Measurements from ENCODE around the gene ADPRS.

Gene ADPRS

DNA sequence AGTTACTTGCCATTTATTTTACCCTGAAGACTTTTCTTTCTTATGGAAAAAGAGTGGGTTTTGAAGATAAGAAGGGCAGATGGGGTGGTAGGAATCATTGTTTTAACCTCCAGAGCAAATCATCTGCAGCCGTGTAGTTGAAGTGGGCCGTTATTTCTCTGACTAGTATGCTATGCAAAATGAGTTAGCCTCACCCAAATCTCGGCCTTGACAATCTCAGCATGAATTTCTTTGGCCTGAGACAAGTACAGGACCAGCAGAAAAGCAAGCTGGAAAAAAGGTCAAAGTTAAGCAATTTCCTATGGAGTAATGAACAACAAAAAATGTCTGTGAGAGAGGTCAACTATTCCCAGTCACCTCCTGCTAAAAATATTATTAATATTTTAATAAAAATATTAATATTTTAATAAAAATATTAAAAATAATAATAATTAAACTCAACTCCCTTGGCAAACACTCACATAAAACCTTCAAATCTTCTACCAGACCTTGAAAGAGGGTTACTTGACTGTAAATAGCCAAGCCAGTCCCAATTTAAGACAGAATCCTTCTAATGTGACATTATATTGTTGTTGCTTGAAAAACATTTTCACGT lies 11.6 kb upstream of the ADPRS start:
- H3K9me3 ChIP-seq (ENCODE audit: low read length) = no peaks in the 10 kb centered on the region
- no peak overlapping the region for H2AFZ ChIP-seq (ENCODE audit: low read length)
- H3K79me2 ChIP-seq (ENCODE audit: insufficient read depth, low read length) = no peaks in the 10 kb centered on the region
- H3F3A ChIP-seq (ENCODE audit: insufficient read depth, low read length) = no peaks in the 10 kb centered on the region
- no peak overlapping the region for H3K4me3 ChIP-seq (ENCODE audit: low read depth, low read length, poor library complexity, severe bottlenecking)
- H4K20me1 ChIP-seq (ENCODE audit: insufficient read depth, low read length) = no peaks in the 10 kb centered on the region
- no peak overlapping the region for H3K27ac ChIP-seq (ENCODE audit: low read depth, low read length, poor library complexity, severe bottlenecking)
- no peaks in the 10 kb centered on the region for H3K36me3 ChIP-seq (ENCODE audit: insufficient read depth, low read length)
- H3K27me3 ChIP-seq (ENCODE audit: insufficient read depth, low read length) = no peaks in the 10 kb centered on the region
- no peaks in the 10 kb centered on the region for H3K9me2 ChIP-seq (ENCODE audit: low read depth, low read length)
- no peak overlapping the region for H3K4me2 ChIP-seq (ENCODE audit: low read length)
- TF ChIP-seq, protein P1, sequence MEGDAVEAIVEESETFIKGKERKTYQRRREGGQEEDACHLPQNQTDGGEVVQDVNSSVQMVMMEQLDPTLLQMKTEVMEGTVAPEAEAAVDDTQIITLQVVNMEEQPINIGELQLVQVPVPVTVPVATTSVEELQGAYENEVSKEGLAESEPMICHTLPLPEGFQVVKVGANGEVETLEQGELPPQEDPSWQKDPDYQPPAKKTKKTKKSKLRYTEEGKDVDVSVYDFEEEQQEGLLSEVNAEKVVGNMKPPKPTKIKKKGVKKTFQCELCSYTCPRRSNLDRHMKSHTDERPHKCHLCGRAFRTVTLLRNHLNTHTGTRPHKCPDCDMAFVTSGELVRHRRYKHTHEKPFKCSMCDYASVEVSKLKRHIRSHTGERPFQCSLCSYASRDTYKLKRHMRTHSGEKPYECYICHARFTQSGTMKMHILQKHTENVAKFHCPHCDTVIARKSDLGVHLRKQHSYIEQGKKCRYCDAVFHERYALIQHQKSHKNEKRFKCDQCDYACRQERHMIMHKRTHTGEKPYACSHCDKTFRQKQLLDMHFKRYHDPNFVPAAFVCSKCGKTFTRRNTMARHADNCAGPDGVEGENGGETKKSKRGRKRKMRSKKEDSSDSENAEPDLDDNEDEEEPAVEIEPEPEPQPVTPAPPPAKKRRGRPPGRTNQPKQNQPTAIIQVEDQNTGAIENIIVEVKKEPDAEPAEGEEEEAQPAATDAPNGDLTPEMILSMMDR (IDR thresholded peaks at IDR 0.05; ENCODE audit: low read length) = no peak
- TF ChIP-seq EZH2 (IDR thresholded peaks at IDR 0.05; ENCODE audit: borderline replicate concordance, low read length) = no peak
- H3K9ac ChIP-seq (ENCODE audit: low read length) = no peak overlapping the region
- no peaks in the 10 kb centered on the region for H3K4me1 ChIP-seq (ENCODE audit: insufficient read depth, low read length, severe bottlenecking)

DNA sequence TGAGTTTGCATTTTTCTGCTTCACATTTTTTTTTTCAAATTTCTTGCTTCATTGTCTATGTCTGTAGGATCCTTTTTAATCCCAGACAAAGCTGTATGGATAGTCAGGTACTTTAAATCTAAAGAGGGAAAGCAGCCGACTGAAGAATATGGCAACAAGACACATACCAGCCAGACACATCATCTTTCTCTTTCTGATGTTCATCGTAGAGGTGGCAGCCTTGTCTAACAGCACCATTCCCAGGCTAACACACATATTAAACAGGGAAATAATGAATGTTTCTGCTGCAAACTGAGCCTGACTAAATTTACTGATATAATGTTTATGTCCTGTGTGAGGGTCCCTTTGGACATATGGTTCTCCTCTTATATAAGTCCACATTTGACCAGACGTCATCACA lies 8.5 kb upstream of the ADPRS start:
- no peak overlapping the region for H2AFZ ChIP-seq (ENCODE audit: low read length)
- H3K27ac ChIP-seq (ENCODE audit: low read depth, low read length, poor library complexity, severe bottlenecking) = no peak overlapping the region
- no peak overlapping the region for H3K9ac ChIP-seq (ENCODE audit: low read length)
- H3K36me3 ChIP-seq (ENCODE audit: insufficient read depth, low read length) = no peaks in the 10 kb centered on the region
- no peaks in the 10 kb centered on the region for H3F3A ChIP-seq (ENCODE audit: insufficient read depth, low read length)
- H3K79me2 ChIP-seq (ENCODE audit: insufficient read depth, low read length) = no peaks in the 10 kb centered on the region
- no peaks in the 10 kb centered on the region for H3K9me3 ChIP-seq (ENCODE audit: low read length)
- no peaks in the 10 kb centered on the region for H4K20me1 ChIP-seq (ENCODE audit: insufficient read depth, low read length)
- H3K4me3 ChIP-seq (ENCODE audit: low read depth, low read length, poor library complexity, severe bottlenecking) = no peak overlapping the region
- TF ChIP-seq EZH2 (IDR thresholded peaks at IDR 0.05; ENCODE audit: borderline replicate concordance, low read length) = no peak
- TF ChIP-seq, protein P1 (IDR thresholded peaks at IDR 0.05; ENCODE audit: low read length) = no peak
- peaks cover 5% of the 10 kb centered on the region; the same call in 1 of the 2 replicates for H3K27me3 ChIP-seq (ENCODE audit: insufficient read depth, low read length)
- H3K9me2 ChIP-seq (ENCODE audit: low read depth, low read length) = no peaks in the 10 kb centered on the region
- no peak overlapping the region for H3K4me2 ChIP-seq (ENCODE audit: low read length)
- peaks cover 9% of the 10 kb centered on the region for H3K4me1 ChIP-seq (ENCODE audit: insufficient read depth, low read length, severe bottlenecking)

DNA sequence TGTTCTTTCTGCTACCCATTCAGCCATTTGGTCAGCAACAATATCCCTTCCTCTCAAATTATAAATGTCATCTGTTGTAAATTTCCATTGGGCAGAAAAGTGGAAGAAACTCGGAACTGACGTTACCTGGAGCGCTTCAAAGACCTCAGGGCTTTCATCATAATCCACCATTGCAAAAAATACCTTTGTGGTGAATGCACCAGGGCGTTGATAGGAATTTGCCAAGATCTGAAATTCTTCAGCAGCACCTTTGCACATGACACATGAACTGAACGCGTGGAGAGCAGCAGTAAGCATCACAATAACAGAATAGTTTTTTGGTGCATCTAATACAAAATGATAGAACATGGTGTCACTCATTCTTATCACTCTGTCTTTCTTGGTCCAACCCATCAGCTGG lies 7.9 kb upstream of the ADPRS start:
- H3F3A ChIP-seq (ENCODE audit: insufficient read depth, low read length) = no peaks in the 10 kb centered on the region
- no peak overlapping the region for H3K27ac ChIP-seq (ENCODE audit: low read depth, low read length, poor library complexity, severe bottlenecking)
- no peak overlapping the region for H3K9ac ChIP-seq (ENCODE audit: low read length)
- H3K36me3 ChIP-seq (ENCODE audit: insufficient read depth, low read length) = no peaks in the 10 kb centered on the region
- peaks cover 9% of the 10 kb centered on the region for H3K4me1 ChIP-seq (ENCODE audit: insufficient read depth, low read length, severe bottlenecking)
- H3K9me2 ChIP-seq (ENCODE audit: low read depth, low read length) = no peaks in the 10 kb centered on the region
- TF ChIP-seq, protein P1 (IDR thresholded peaks at IDR 0.05; ENCODE audit: low read length) = no peak
- TF ChIP-seq EZH2 (IDR thresholded peaks at IDR 0.05; ENCODE audit: borderline replicate concordance, low read length) = no peak
- no peaks in the 10 kb centered on the region for H3K9me3 ChIP-seq (ENCODE audit: low read length)
- H3K79me2 ChIP-seq (ENCODE audit: insufficient read depth, low read length) = no peaks in the 10 kb centered on the region
- no peak overlapping the region for H2AFZ ChIP-seq (ENCODE audit: low read length)
- peaks cover 5% of the 10 kb centered on the region; the same call in 1 of the 2 replicates for H3K27me3 ChIP-seq (ENCODE audit: insufficient read depth, low read length)
- no peak overlapping the region for H3K4me3 ChIP-seq (ENCODE audit: low read depth, low read length, poor library complexity, severe bottlenecking)
- H3K4me2 ChIP-seq (ENCODE audit: low read length) = no peak overlapping the region
- H4K20me1 ChIP-seq (ENCODE audit: insufficient read depth, low read length) = no peaks in the 10 kb centered on the region

Data from OCI-LY1 (cell line).